Keratinocyte (primary cell): ENCODE data around the gene USP50. TPM values are rescaled to one million over a fixed set of nuclear protein-coding genes. Genes with fewer than 3 reads are reported as not detected.

Source experiments
- DNase-seq: peaks from one replicate; pipeline ENCODE4 v3.0.0-alpha.2; 2011; ENCODE audit warnings: low read depth, missing footprints, low spot score
- FAIRE-seq: peaks from 2 replicates; lab custom pipeline; 2011; peaks lifted over from hg19 to GRCh38; lab: Jason Lieb, UNC
- H2AFZ ChIP-seq: 2 replicates; pipeline ENCODE4 v1.6.0; 2012; ENCODE audit warnings: low read length, control low read depth, inconsistent platforms; ENCODE audit not compliant: control insufficient read depth
- H3K27ac ChIP-seq: 2 replicates; pipeline ENCODE4 v1.5.1; 2011; ENCODE audit warnings: low read length; ENCODE audit not compliant: control insufficient read depth, insufficient read depth
- H3K27me3 ChIP-seq: 3 replicates; pipeline ENCODE4 v1.6.0; 2011; ENCODE audit warnings: low read length; ENCODE audit not compliant: control insufficient read depth, insufficient read depth; ENCODE audit errors: extremely low read depth
- H3K36me3 ChIP-seq, 2 experiments: 2 replicates in 1 of 2; 3 replicates in 1 of 2; pipeline ENCODE4 v1.5.1; 2011; ENCODE audit warnings: low read length in 2 of 2, mild to moderate bottlenecking in 1 of 2; ENCODE audit not compliant: control insufficient read depth in 2 of 2, insufficient read depth in 2 of 2; ENCODE audit errors: extremely low read depth in 1 of 2
- H3K4me1 ChIP-seq: 3 replicates; pipeline ENCODE4 v1.5.1; 2011; ENCODE audit warnings: low read length; ENCODE audit not compliant: control insufficient read depth, insufficient read depth; ENCODE audit errors: extremely low read depth
- H3K4me2 ChIP-seq: 3 replicates; pipeline ENCODE4 v1.6.0; 2011; ENCODE audit warnings: low read depth, low read length; ENCODE audit not compliant: control insufficient read depth, insufficient read depth; ENCODE audit errors: extremely low read depth
- H3K4me3 ChIP-seq, 3 experiments: fragments of 200-600 bp in 1 of 3; sonication (generic) in 1 of 3; 2 replicates in 2 of 3; 3 replicates in 1 of 3; pipeline ENCODE4 v1.5.1; 2011 to 2016; ENCODE audit warnings: low read length in 3 of 3, mild to moderate bottlenecking in 3 of 3, control low read depth in 2 of 3, inconsistent platforms in 1 of 3, low read depth in 1 of 3, mixed read lengths in 1 of 3, mixed run types in 1 of 3, moderate library complexity in 1 of 3; ENCODE audit not compliant: control insufficient read depth in 2 of 3, insufficient read depth in 2 of 3; ENCODE audit errors: extremely low read depth in 1 of 3
- H3K79me2 ChIP-seq: 2 replicates; pipeline ENCODE4 v1.6.0; 2012; ENCODE audit warnings: low read length; ENCODE audit not compliant: control insufficient read depth, insufficient read depth
- H3K9ac ChIP-seq: 3 replicates; pipeline ENCODE4 v1.6.0; 2011; ENCODE audit warnings: low read length; ENCODE audit not compliant: control insufficient read depth, insufficient read depth; ENCODE audit errors: extremely low read depth
- H3K9me1 ChIP-seq: 3 replicates; pipeline ENCODE4 v1.6.0; 2011; ENCODE audit warnings: low read length; ENCODE audit not compliant: control insufficient read depth, insufficient read depth; ENCODE audit errors: extremely low read depth
- H3K9me3 ChIP-seq: 2 replicates; pipeline ENCODE4 v1.5.1; 2012; ENCODE audit warnings: low read depth, low read length; ENCODE audit not compliant: control insufficient read depth
- H4K20me1 ChIP-seq: 3 replicates; pipeline ENCODE4 v1.6.0; 2011; ENCODE audit warnings: low read length; ENCODE audit not compliant: control insufficient read depth, insufficient read depth; ENCODE audit errors: extremely low read depth
- EZH2 ChIP-seq: IDR thresholded peaks from one replicate; pipeline ENCODE4 v1.6.1; 2012; ENCODE audit warnings: inconsistent platforms, mild to moderate bottlenecking, low read length, moderate library complexity
- dilution Hi-C: fragments of 300-500 bp; cut with MboI; formaldehyde crosslinking; loops from one replicate; pipeline ENCODE4 v1.7.0; 2020; ENCODE audit warnings: low sequenced_read_pairs; ENCODE audit not compliant: extremely low pct_ligation_motif_present
- polyA plus RNA-seq, 5 experiments: library from polyadenylated mRNA; depleted of rRNA in 3 of 5; stranded (reverse) in 3 of 5; stranded (forward) in 1 of 5; unstranded in 1 of 5; fragments of >200 nt; gene quantifications; 1 replicate in 1 of 5; 2 replicates in 3 of 5; 3 replicates in 1 of 5; pipeline versions ENCODE4 v1.2.1 to v1.2.3, GENCODE V29; 2011 to 2012; ENCODE audit warnings: missing spikeins in 2 of 5, low read depth in 1 of 5, low replicate concordance in 1 of 5
- TF ChIP-seq, protein P1 (sequence below), 3 experiments: IDR thresholded peaks in 1 of 3; conservative IDR thresholded peaks in 1 of 3; optimal IDR thresholded peaks in 1 of 3; 2 replicates in 2 of 3; 3 replicates in 1 of 3; pipeline versions ENCODE3 to v1.5.1; 2011; ENCODE audit warnings: low read length in 3 of 3, mild to moderate bottlenecking in 3 of 3, moderate library complexity in 2 of 3, control low read depth in 1 of 3, inconsistent platforms in 1 of 3; ENCODE audit not compliant: insufficient read depth in 2 of 3; ENCODE audit errors: extremely low read depth in 1 of 3

USP50 gene
- polyA plus RNA-seq, 1 donor (not counting 4 experiments of a cell fraction or from before 2014, with no cell fraction given) = not detected

- H3K9ac ChIP-seq = no peak overlapping the region
Observed at GRCh38 chr15:50552238-50552637, 5.8 kb upstream of the USP50 start.

GRCh38 chr15:50549326-50549725 lies 2.9 kb upstream of the USP50 start:
- Histone ChIP-seq H3K9me3 (no peaks in the 10 kb centered on the region), H3K4me3 (no peak overlapping the region), H3K4me2 (no peak overlapping the region), H2AFZ (no peak overlapping the region), H3K4me1 (no peaks in the 10 kb centered on the region), H3K79me2 (no peaks in the 10 kb centered on the region), H3K9me1 (no peaks in the 10 kb centered on the region), H3K27ac (no peak overlapping the region), H3K27me3 (no peaks in the 10 kb centered on the region), H3K9ac (no peak overlapping the region), H3K36me3 (no peaks in the 10 kb centered on the region), H4K20me1 (no peaks in the 10 kb centered on the region)
- FAIRE-seq = no peak
- TF ChIP-seq EZH2 = no peak
- TF ChIP-seq, protein P1, sequence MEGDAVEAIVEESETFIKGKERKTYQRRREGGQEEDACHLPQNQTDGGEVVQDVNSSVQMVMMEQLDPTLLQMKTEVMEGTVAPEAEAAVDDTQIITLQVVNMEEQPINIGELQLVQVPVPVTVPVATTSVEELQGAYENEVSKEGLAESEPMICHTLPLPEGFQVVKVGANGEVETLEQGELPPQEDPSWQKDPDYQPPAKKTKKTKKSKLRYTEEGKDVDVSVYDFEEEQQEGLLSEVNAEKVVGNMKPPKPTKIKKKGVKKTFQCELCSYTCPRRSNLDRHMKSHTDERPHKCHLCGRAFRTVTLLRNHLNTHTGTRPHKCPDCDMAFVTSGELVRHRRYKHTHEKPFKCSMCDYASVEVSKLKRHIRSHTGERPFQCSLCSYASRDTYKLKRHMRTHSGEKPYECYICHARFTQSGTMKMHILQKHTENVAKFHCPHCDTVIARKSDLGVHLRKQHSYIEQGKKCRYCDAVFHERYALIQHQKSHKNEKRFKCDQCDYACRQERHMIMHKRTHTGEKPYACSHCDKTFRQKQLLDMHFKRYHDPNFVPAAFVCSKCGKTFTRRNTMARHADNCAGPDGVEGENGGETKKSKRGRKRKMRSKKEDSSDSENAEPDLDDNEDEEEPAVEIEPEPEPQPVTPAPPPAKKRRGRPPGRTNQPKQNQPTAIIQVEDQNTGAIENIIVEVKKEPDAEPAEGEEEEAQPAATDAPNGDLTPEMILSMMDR (optimal IDR thresholded peaks at IDR 0.05 in 1 of 3, IDR thresholded peaks at IDR 0.05 in 1 of 3, conservative IDR thresholded peaks at IDR 0.05 in 1 of 3; ENCODE audit: extremely low read depth in 1 of 3, insufficient read depth in 2 of 3, low read length in 3 of 3) = no peak
- DNase-seq = no peak
- dilution Hi-C loops = no loop called here

More at GRCh38 chr15:50552238-50552637, 5.8 kb upstream of the USP50 start:
- Histone ChIP-seq H3K36me3 (no peaks in the 10 kb centered on the region), H4K20me1 (no peaks in the 10 kb centered on the region), H3K9me3 (no peaks in the 10 kb centered on the region), H3K27me3 (no peaks in the 10 kb centered on the region), H3K4me1 (no peaks in the 10 kb centered on the region), H3K9me1 (no peaks in the 10 kb centered on the region), H3K27ac (no peak overlapping the region), H3K4me3 (no peak overlapping the region), H3K79me2 (no peaks in the 10 kb centered on the region), H2AFZ (no peak overlapping the region), H3K4me2 (no peak overlapping the region)
- FAIRE-seq (no peak), DNase-seq (no peak)
- dilution Hi-C loops = no loop called here
- TF ChIP-seq EZH2 = no peak
- TF ChIP-seq, protein P1 (optimal IDR thresholded peaks at IDR 0.05 in 1 of 3, IDR thresholded peaks at IDR 0.05 in 1 of 3, conservative IDR thresholded peaks at IDR 0.05 in 1 of 3; ENCODE audit: extremely low read depth in 1 of 3, insufficient read depth in 2 of 3, low read length in 3 of 3) = no peak
